ENCODE data around the gene PTPN1.
"Not testable (repeated sequence)": the region's sequence is repeated elsewhere in the genome, so short reads cannot be mapped to it uniquely, and the experiment has no call there.

Gene PTPN1

DNA sequence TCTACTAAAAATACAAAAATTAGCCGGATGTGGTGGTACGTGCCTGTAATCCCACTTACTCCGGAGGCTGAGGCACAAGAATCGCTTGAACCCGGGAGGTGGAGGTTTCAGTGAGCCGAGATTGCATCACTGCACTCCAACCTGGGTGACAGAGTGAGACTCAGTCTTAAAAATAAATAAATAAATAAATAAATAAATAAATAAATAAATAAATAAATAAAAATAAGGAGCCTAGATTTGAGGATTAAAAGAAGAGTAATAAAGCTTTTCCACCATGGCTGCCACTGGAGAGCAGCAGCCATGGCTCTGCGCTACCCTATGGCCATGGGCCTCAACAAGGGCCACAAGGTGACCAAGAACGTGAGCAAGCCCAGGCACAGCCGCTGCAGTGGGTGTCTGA lies 110.3 kb downstream of the PTPN1 start:
- DNase-seq = not testable (repeated sequence)

DNA sequence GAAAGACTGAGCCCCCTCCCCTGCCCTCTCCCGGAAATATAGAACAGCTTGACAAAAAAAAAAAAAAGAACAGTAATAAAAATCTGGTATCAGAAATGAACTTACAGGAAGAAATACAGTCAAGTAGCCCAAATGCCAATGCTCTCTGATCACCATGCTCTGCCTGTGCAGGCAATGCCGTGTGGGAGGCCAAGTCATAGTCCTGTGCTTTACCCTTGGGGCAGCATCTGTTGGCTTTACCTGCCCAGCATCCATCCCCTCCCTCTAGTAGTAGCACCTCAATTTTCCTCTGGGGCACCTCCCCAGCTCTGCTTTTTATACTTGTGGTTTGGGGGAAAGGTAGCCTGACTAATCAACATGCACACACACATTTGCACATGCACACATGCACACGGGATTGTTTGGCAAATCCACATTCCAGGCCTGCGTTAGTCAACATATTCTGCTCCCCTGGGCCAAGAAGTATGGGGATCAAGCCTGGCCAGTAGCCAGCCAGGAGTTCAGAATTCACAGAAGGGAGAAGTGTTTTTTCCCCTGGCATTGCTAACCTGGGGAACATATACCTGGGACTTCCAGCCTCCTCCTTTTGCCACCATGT lies 111.0 kb downstream of the PTPN1 start:
- DNase-seq = no peak

DNA sequence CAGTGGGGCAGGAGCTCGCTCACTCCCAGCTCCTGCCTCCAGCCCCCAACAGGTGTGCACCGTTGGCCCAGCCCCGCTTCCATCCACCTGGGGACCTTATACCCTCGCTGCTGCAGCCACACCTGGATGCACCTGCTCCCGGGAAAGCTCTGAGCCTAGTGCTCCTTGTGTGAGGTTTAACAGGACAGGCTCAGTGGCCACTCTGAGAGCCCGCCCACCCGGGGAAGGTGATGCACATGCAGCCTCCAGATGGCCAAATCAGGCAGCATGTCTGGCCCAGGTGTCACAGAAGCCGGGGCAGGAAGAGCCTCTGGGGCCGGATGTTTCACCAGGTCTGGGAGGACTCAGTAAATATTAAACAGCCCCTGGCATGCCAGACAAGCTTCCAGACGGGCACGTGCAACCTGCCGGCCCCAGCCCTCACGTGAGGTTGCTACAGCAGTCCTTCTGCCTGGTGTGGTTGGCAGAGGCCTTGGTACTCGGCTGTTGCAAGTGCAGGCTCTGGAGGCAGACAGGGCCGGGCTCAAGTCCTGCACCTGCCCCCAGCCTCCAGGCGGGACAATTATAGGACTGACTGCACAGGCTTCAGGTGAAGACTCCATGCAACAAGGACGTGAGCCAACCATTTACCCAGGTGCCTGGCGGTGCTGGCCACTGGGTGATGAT lies 114.3 kb downstream of the PTPN1 start:
- no peak for DNase-seq

DNA sequence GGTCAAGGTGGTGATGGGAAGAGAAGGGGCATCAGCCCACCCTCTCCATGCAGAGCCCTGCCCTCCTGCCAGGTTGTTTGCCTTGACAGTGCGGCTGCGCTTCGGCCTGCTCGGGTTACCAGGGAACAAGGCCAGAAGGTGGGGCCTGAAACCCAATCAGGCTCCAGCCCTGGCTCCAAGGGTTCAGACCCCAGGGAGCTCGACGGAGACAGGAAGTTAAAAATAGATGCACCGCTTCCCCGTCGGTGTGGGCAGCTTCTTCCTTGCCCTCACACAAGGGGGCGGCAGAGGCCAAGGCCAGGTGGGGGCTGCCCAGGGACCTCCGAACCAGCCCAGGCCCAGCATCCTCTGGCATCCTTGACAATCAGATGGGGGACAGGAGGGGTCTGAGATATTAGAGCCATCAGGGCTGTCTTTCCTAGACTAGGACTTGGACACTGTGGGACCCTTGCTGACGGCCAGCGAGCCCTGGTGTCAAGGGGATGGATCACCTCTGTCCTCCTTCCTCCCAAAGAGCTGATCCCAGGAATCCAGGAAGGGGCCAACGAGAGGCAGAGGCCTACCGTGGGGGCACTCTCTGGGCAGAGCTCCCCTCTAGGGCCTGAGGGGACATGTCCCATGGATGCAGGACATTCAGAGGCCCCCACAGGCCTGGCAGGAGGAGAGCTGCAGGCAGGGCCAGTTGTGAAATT lies 115.9 kb downstream of the PTPN1 start:
- DNase-seq = peak in 1 of 2 experiments; percentile 41

DNA sequence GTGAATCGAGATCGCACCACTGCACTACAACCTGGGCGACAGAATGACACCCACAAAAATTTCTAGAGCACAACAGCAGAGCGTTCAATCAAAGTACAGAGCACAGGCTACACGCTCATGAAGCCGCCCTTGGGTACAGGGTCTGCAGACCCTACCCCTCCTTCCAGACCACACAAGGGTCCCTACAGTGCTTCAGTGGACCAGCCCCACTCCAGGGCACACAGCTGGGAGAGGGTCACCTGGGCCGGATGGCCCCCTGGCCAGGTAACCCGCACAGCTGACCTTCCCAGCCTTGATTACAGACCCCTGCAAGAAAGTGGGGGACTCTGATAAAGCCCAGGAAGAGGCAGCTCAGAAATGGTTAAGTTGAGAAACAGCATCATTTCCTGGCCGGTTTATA lies 117.6 kb downstream of the PTPN1 start:
- no peak for DNase-seq

DNA sequence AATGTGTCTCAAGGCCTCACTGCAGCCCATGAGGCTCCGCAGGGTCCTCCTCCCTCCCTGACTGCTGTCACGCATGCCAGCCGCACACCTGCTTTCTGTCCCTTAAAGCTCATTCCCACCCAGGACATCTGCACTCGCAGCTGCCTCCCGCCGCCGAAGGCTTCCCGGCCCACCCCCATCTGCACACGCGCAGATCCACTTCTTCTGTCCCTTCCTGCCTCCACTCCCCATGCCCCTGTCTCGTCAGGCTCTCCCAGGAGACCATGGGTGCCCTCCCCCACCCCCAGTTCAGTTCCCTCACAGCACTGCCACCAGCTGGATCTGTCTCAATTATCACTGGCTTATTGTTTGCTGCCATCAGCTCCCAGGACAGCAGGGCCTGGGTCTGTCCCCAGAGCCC lies 118.1 kb downstream of the PTPN1 start:
- no peak for DNase-seq

DNA sequence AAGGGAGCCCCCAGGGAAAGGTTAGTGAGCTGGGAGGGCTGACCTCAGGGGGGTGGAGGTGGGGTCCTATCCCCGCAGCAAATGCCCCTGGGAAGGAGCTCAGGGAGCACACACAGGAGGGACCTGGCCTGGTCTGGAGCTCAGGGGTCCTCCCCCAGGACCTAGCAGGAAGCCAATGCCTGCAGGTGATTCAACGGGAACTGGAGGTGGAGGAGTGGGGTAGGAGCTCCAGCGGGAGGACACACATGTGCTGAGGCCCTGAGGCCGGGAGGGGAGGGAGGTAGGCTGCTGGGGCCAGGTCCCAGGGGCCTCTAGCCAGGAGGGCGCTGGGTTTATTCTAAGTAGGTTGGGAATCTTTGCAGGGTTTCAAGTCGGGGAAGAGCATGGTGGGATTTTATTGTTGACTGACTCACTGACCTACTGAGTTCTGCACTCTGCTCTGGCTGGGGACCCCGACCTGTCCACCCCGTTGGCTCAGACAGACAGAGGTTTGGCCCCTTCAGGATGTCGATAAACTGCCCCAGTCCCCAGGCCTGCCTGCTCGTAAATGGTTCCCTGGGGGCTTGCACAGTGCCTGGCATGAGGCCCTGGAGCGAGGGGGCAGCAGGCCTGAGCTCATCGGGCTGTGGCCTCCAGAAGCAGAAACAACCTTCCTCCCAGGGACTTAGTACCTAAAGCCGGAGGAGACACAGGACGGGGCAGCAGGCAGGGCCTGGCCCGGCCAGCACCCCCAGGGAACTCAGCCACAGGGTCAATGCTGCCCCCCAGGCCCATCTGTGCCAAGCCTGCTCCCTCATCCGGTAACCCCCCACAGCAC lies 118.9 kb downstream of the PTPN1 start:
- no peak for DNase-seq

DNA sequence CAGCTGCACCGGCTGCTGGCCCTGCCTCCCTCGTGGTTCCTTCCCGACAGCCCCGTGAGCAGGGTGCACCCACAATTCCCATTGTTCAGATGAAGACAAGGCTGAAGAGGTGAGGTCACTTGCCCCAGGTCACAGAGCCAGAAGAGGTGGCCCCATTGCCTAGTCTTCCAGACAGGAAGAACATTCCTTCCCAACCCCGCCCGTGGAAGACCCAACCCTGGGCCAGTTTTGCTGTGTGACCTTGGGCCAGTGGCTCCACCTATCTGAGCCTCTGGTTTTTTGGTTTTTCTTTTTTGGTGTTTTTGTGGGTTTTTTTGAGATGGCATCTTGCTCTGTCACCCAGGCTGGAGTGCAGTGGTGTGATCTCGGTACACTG lies 119.5 kb downstream of the PTPN1 start:
- no peak for DNase-seq

DNA sequence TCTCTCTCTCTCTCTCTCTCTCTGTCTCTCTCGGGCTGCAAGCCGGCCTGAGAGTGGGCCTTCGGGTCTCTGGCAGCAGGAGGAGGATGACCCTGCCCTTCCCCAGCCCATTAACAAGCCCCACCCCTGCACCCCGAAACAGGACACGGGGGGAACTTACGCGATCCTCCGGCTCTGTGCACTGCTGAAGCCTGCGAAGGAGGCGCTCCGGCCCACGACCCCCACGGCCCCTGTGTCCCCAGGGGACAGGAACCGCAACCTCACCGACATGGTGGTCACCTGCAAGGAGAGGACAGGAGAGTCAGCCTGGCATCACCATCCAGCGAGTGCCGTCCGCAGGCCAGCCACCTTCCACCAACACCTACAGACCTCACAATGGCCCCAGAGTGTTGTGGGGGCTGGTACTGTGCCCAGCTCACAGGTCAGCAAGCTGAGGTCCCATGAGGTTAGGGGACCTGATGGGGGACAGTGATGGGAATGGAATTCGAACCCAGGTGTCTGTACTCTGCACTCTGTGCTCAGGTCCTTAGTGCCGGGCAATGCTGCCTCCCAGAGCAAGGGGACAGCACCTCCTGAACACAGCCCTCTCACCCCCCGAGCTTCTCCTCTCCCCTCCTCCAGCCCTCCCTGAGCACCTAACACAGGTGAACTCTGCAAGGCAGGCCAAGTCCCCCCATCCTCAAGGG lies 120.5 kb downstream of the PTPN1 start:
- DNase-seq = no peak

DNA sequence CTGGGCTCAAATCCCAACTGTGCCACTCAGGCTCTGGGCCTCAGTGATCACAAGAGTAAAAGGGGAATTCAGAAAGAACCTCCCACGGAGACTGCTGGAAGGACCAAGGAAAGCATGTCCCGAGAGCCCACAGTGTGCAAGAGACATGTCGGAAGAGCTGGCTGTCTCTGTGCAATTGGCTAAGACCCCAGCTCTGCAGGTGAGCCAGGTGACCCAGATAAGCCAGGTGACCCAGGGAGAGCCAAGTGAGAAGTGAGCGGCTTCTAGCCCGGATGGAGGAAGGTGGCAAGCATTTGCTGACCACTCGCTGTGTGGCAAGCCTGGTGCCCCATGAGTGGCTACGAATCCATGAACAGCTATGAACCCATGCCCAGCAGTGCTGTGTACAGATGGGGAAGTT lies 122.1 kb downstream of the PTPN1 start:
- no peak for DNase-seq

DNA sequence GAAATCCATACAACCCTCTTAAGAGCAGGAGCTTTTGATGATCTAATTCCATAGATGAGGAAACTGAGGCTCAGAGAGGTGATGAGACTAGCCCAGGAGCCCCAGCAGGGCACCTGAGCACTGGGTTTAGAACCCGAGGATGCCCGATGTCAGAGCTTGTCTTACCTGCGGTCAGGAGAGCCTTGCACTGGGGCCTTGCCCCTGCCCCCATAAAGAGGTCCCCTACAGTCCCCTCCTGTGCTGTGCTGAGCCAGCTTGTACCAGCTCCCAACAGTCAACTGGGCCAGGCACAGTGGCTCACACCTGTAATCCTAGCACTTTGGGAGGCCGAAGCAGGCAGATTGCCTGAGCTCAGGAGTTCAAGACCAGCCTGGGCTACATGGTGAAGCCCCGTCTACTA lies 122.5 kb downstream of the PTPN1 start:
- DNase-seq = no peak

DNA sequence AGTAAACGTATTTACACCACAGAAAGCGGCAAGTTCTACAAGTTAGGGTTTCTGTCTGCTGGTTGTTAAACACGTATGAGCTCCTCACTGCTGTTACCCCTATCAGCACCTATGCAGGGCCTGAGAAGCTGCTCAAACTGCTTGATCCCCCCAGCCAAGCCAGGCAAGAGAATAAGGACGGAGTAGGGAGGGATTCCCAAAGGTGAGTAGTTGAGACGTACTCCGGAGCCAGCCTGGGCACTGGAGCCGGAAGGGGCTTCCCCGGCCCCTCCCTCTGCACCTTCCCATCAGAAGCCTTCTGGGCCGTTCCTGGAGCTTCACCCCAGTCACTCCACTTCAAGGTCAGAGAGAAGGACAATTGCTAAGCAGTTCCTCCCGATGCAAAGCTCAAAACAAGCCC lies 123.2 kb downstream of the PTPN1 start:
- DNase-seq = no peak

DNA sequence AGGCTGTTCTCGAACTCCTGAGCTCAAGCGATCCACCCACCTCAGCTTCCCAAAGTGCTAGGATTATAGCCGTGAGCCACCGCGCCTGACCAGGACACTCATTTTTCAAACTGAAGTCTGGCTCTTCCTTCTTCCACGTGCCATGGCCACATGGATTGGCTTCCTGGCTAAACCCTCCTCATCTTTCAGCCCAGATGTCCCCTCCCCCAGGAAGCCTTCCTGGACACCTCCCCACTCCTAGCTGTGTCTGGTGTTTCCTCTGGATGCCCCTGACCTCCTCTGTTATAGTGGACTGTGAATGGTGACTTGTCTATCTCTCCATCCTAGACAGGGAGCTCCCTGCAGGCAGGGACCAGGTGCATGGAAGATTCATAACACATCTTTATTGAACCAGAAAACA lies 124.0 kb downstream of the PTPN1 start:
- no peak for DNase-seq

Measured in NCI-H446 (cell line).